Forelimb muscle (tissue), 1 donor: Measurements from ENCODE around the gene SLC43A3. TPM values are rescaled to one million over a fixed set of nuclear protein-coding genes. Genes with fewer than 3 reads are reported as not detected.
A peak's percentile ranks its signal among the peaks of the same experiment; 100 is the strongest.

ENCODE experiments used
- DNase-seq: peaks from one replicate; pipeline ENCODE4 v3.0.0-alpha.2; 2013; ENCODE audit warnings: low read depth
- polyA plus RNA-seq: library from polyadenylated mRNA; unstranded; fragments of 120-200 nt; gene quantifications from one replicate; pipeline ENCODE4 v1.2.1, GENCODE V29; 2013; ENCODE audit not compliant: insufficient read length

SLC43A3 gene
- 21.8 TPM for polyA plus RNA-seq

- DNase-seq, result peak; percentile 67
These were observed at the start of gene SLC43A3 for GRCh38 chr11:57426929-57427726. SLC43A3 (minus strand) TSS chr11:57427121; CDS start chr11:57426172, 949 bp downstream.

- DNase-seq, result no peak
These were observed 49.3 kb upstream of the SLC43A3 start for GRCh38 chr11:57476047-57476756.

- DNase-seq, result no peak
These were observed 48.7 kb upstream of the SLC43A3 start for GRCh38 chr11:57475671-57476046.

GRCh38 chr11:57475191-57475590, 48.3 kb upstream of the SLC43A3 start:
- no peak for DNase-seq

- no peak for DNase-seq
These were observed 47.8 kb upstream of the SLC43A3 start for GRCh38 chr11:57474803-57475115.

GRCh38 chr11:57474017-57474802, 47.3 kb upstream of the SLC43A3 start:
- no peak for DNase-seq

- no peak for DNase-seq
These were observed 46.4 kb upstream of the SLC43A3 start for GRCh38 chr11:57473285-57473841.

GRCh38 chr11:57471496-57471895, 44.6 kb upstream of the SLC43A3 start:
- DNase-seq, result no peak

- DNase-seq, result no peak
These were observed 42.3 kb upstream of the SLC43A3 start for GRCh38 chr11:57469268-57469667.

- no peak for DNase-seq
These were observed 41.4 kb upstream of the SLC43A3 start for GRCh38 chr11:57468276-57468675.

- no peak for DNase-seq
These were observed 40.7 kb upstream of the SLC43A3 start for GRCh38 chr11:57467508-57468157.

- no peak for DNase-seq
These were observed 39.8 kb upstream of the SLC43A3 start for GRCh38 chr11:57466680-57467079.

GRCh38 chr11:57464539-57465181, 37.7 kb upstream of the SLC43A3 start:
- DNase-seq, result no peak

- no peak for DNase-seq
These were observed 37.0 kb upstream of the SLC43A3 start for GRCh38 chr11:57463671-57464538.

- no peak for DNase-seq
These were observed 35.7 kb upstream of the SLC43A3 start for GRCh38 chr11:57462597-57462996.

- no peak for DNase-seq
These were observed 35.0 kb upstream of the SLC43A3 start for GRCh38 chr11:57461841-57462489.

- DNase-seq, result no peak
These were observed 34.1 kb upstream of the SLC43A3 start for GRCh38 chr11:57460758-57461749.

- no peak for DNase-seq
These were observed 33.3 kb upstream of the SLC43A3 start, which contains the start of gene RTN4RL2 for GRCh38 chr11:57460022-57460757. RTN4RL2 (plus strand) TSS chr11:57460528; CDS start chr11:57460866, 338 bp downstream.
